NCI-H1694 (cell line): ENCODE results near the gene TEX13B.
"Not testable (repeated sequence)": the region's sequence is repeated elsewhere in the genome, so short reads cannot be mapped to it uniquely, and the experiment has no call there.

Source experiments
- DNase-seq: peaks from one replicate; lab custom pipeline; 2025; lab: John Stamatoyannopoulos, UW

TEX13B gene, protein sequence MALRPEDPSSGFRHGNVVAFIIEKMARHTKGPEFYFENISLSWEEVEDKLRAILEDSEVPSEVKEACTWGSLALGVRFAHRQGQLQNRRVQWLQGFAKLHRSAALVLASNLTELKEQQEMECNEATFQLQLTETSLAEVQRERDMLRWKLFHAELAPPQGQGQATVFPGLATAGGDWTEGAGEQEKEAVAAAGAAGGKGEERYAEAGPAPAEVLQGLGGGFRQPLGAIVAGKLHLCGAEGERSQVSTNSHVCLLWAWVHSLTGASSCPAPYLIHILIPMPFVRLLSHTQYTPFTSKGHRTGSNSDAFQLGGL

DNA sequence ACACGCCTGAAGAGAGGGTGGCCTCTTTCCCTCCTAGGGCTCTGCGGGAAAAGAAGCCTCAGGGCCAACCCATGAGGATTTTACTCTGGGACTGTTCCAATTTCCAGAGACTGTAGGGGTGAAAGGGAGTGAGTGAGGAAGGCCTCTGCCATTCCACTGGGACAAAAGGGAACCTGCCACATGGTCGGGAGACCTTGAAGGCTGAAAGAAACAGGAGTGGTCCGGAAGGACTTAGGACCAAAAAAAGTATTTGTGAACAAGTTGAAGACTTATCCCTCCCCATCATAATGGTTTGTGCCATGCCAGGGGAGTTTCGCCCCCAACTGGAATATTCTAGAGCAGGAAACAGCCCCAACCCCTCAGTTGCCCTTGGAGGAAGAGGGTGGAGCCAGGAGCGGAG is at the start of gene TEX13B:
Gene TEX13B, minus strand, starts transcription at position 15 of the 400 bp plus-strand sequence. CDS start 243 bp downstream, outside the sequence.
- no peak for DNase-seq

GRCh38 chrX:108029928-108030711 is 48.0 kb upstream of the TEX13B start:
- no peak for DNase-seq

DNA sequence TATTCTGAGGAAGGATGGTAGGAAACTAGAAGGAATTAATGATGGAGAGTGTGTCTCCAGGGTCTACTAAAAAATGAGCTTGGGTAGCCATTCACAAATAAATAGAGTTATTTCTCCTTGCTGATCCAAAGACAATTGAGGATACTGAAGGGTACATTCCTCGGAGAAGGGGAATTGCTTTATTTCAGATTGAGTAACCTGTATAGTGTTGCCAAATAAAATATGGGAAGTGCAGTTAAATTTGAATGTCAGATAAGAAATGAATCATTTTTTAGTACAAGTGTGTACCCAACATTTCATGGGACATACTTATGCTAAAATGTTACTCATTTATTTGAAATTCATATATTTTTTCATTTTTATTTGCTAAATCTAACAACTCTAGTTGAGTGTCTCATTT is 46.7 kb upstream of the TEX13B start:
- no peak for DNase-seq

GRCh38 chrX:108025954-108026600 is 43.9 kb upstream of the TEX13B start:
- DNase-seq: no peak

DNA sequence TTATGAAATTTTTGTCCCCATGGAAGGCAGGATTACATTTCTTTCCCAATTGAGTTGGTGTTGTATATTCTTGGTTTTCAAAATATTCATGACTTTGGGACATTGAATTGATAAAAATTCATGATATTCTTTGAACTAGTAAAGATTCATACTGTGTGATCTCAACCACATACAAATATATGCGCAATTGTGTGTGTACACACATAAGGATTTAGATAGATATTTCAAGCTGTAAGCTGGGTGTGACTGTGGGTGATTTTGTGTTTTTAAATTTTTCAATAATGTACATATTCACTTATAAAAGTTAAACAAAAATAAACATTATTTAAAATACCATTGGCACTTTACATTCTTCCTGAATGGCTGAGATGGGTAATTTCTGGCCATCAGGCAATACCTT is 43.2 kb upstream of the TEX13B start:
- no peak for DNase-seq

GRCh38 chrX:108022491-108023089 is 40.4 kb upstream of the TEX13B start:
- DNase-seq: no peak

DNA sequence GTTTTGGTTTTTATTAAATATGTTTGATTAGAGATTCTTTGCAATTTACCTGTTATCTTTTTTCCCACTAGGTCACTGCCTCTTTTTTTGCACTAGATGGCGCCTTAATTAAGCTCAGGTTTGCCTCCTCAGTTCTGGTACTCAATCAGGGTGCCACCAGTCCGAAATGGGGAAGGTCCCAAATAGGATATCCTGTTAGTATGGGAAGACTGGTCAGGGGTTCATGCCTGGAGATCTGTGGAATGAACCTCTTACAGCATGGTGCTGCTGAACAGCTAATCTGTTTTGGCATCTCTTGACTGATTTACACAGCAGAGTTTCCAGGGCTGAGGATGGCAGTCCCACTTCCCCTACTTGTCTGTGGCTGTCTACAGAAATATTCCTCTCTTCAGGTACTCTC is 38.5 kb upstream of the TEX13B start:
- DNase-seq: no peak

- DNase-seq: no peak
Observed at GRCh38 chrX:108019382-108019875, 37.3 kb upstream of the TEX13B start.

GRCh38 chrX:108018656-108019381 is 36.6 kb upstream of the TEX13B start:
- DNase-seq: no peak

- peak; percentile 56 for DNase-seq
Observed at GRCh38 chrX:108001218-108001814, 19.1 kb upstream of the TEX13B start.

DNA sequence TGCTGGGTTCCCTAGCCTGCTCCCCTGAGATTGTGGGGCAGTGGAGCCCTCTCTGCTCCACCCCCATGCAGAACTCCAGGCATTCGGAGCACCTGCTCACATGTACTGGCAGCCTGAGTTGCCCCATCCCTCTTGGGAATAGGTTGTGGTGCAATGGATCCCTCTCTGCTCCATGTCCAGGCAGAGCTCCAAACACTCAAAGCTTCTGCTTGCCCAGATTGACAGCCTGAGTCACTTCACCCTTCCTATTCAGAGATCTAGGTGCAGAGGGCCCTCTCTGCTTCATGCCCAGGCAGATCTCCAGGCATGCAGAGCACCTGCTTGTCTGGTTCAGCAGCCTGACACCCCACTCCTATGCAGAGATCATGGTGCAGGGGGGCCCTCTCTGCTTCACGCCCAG is 18.6 kb upstream of the TEX13B start:
- DNase-seq: no peak

DNA sequence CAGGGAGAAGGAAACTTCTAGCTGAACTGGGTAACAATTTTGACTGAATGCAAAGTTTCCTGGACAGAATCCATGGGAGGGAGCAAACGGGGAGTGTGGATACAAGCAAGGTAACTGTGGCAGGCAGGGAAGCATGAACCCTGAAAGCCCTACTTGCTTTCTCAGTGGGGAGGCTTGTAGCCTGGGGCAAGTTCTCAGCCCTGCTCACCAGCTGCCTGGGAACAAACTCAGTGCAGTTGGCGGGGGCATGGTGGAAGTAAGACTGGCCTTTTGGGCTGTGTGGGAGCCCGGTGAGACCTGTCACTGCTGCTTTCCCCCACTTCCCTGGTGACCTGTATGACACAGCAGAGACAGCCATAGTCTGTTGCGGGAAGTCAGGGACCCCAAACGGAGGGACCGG is 14.0 kb upstream of the TEX13B start:
- DNase-seq: no peak

DNA sequence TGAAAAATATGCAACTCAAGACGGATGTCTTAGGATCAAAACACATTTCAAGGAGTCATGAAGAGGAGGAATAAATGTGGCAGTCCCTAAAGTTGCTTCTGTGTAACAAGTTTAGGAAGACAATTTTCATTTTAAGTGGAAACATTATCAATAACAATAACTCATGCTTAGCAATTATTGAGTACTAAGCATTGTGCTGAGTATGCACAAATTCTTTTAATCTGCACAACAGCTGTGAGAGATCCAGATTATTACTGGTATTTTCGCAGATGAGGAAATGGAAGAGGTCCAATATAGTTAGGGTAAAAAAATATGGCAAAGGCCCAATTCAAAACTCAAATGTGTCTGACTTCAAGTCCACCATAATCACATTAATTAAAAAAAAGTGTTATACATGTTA is 2.9 kb upstream of the TEX13B start:
- no peak for DNase-seq

GRCh38 chrX:107979534-107979933 is 2.6 kb downstream of the TEX13B start:
- DNase-seq: no peak

- DNase-seq: peak; percentile 13
Observed at GRCh38 chrX:107978707-107979307, 3.4 kb downstream of the TEX13B start.

DNA sequence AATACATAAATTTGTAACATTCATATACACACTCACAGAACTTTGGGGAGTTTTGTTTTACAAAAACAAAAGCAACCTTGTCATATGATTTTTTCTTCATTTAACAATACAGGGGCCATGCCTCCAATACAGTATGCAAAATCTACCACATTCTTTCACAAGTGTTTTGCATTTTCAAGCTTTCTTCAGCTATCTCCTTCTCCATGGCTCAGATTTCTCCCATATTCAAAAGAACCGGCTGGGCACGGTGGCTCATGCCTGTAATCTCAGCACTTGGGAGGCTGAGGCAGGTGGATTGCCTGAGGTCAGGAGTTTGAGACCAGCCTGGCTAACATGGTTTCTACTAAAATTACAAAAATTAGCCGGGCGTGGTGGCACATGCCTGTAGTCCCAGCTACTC is 4.1 kb downstream of the TEX13B start:
- no peak for DNase-seq

GRCh38 chrX:107971636-107972035 is 10.5 kb downstream of the TEX13B start:
- DNase-seq: no peak

DNA sequence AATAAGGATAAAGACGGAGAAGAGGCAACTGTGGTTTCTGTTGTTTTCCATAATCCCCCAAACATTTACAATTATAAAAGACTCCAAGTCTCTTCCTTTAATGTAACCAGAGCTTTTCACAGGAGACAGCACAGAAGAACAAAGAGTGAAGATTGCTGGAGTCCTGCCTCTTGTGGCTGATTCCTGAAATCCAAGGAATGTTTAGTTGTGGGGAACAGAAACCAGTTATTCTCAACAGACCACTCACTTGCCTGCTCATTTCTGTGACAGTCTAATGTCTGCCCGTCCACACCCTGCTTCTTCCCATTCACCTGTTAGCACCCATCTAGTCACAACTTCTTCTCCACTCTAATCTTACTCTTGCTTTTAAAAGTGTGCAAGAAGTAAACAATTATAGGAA is 12.1 kb downstream of the TEX13B start:
- no peak for DNase-seq

DNA sequence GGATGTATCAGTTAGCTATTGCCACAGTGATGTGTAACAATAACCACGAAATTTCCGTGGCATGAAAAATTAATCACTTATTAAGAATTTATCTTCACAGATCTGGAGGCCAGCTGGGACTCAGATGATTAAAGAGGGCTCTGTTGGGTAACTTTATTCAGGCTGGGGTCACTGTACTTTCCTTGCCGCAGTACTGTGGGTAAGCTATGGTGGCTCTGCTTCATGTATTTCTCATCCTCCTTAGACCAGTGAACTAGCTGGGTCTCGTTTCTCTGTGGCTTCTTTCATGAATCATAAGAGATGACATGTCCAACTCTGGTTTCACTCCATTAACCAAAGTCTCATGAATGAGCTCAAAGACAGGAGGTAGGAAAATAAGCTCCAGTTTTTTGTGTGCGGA is 13.5 kb downstream of the TEX13B start:
- no peak for DNase-seq

- not testable (repeated sequence) for DNase-seq
Observed at GRCh38 chrX:107955337-107955736, 26.8 kb downstream of the TEX13B start.

- DNase-seq: no peak
Observed at GRCh38 chrX:107940095-107940494, 42.1 kb downstream of the TEX13B start.
